NCI-H446 treated with DMSO at 0.1 percent for 48 hours (cell line): ENCODE results near the gene DGCR6L.
"Not testable (repeated sequence)": the region's sequence is repeated elsewhere in the genome, so short reads cannot be mapped to it uniquely, and the experiment has no call there.

Experiments
- DNase-seq: peaks from one replicate; lab custom pipeline; 2025; lab: John Stamatoyannopoulos, UW

Gene DGCR6L

DNA sequence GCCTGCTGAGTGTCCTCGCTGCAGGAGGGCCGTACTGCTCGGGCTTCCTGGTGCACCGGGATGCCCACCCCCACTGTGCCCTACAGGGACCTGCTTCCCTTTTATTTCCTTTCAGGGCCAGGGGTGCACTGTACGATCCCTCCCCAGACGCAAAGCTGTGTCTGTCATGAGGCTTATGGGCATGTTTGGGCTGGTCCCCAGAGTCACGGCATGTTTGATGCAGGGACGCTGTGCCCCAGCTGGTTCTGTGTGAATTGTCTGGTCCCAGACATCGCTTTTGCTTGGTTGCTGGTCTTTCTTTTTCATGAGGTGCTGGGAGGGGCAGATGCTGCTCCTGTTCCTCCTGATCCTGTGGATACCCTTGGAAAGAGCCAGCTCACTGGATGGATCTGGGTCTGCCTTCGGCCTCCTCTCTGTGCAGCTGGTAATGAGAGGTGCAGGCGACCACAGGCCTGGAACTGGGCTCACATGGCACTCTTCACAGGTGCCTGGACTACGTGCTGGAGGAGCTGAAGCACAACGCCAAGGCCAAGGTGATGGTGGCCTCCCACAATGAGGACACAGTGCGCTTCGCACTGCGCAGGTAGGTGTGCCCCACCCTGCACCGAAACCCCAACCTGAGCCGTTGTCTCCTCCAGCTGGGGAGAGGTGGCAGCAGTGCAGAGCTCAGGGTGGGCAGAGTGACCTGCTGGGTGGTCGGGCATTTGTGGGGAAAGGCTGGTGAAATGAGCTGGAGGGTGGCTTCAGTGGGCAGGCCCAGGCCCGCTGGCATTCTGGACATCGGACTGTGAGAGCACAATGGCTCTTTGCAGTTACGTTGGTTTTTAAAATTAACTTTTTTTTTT is 10.8 kb downstream of the DGCR6L start:
- DNase-seq = not testable (repeated sequence)

DNA sequence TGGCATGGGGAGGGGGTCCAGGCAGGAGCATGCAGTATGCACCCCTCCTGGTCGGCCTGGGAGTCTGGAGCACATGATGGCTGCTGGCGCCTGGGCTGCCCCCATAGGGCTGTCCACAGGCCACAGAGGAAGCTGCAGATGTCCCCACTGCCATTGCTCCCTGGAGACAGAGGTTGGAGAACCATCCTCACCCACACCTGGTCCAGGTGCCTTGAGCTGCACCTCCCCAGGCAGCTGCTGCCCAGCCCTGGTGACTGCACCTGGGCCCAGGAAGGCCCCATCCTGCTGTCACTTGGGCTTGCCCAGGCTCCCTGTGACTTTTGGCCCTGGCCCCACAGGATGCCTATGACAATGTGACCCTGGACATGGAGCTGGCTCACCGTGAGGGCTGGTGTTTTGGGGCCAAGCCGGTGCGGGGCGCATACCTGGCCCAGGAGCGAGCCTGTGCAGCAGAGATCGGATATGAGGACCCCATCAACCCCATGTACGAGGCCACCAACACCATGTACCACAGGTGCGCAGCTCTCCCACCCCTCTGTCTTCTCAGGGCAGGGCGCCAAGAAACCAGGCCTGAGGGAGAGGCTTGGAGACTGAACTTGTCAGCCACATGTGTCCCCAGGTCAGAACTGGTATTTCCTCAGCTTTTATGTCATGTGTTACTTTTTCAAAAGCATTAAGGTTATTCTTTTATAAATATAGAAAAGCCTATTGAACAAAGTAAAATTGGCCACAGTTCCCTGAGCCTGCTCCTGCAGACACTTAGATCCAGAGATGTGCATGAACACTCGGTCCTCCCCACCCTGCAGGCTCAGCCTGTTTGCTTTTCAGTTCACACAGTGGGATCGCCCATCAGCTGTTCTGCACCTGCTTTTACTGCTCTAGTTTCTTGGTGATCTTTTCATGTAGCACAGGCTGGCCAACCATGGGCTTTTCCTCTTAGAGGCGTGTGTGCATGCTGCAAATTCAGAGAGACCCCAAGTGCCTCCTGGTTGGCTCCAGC is 12.1 kb downstream of the DGCR6L start:
- not testable (repeated sequence) for DNase-seq

GRCh38 chr22:20306646-20307447 is 13.0 kb downstream of the DGCR6L start:
- DNase-seq = not testable (repeated sequence)

- DNase-seq = no peak
These were observed 13.8 kb downstream of the DGCR6L start for GRCh38 chr22:20305894-20306645.

GRCh38 chr22:20305230-20305893 is 14.5 kb downstream of the DGCR6L start:
- not testable (repeated sequence) for DNase-seq

GRCh38 chr22:20304646-20305045 is 15.2 kb downstream of the DGCR6L start:
- DNase-seq = no peak

- not testable (repeated sequence) for DNase-seq
These were observed 16.7 kb downstream of the DGCR6L start for GRCh38 chr22:20303229-20303534.

GRCh38 chr22:20302438-20303228 is 17.2 kb downstream of the DGCR6L start:
- no peak for DNase-seq

GRCh38 chr22:20299746-20300136 is 20.1 kb downstream of the DGCR6L start:
- no peak for DNase-seq

- peak; percentile 64 for DNase-seq
These were observed 20.8 kb downstream of the DGCR6L start for GRCh38 chr22:20298803-20299745.

GRCh38 chr22:20298110-20298802 is 21.6 kb downstream of the DGCR6L start:
- no peak for DNase-seq

DNA sequence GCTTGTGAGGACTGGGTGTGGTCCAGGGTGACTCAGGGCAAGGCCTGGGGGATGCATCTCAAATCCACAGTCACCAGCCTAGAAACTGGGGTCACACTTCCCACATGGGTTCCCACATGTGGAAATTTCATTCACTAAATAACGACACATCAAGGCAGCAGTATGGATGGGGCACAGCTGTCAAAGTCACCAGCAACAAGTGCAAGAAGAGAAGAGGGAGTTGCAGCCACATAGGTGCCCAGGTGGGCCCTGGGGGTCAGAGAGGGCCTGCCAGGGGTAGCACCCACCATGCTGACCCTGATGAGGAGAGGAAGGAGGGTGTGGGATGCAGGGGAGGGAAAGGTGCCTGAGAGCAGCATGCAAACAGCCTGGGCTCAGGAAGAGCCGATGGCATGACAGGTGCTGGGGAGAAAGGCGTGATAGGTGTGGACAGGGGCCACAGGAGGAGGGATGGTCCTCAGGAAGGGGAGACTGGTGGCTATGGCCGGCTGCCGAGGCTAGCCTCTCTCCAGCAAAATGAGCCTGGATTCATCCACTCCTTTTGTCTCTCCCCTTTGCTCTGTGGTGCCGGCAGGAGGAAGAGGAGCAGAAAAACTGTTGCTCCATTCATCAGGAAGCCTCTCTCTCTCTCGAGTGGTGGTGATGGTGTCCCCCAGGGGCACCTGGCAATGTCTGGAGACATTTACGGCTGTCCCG is 22.3 kb downstream of the DGCR6L start:
- no peak for DNase-seq

- no peak for DNase-seq
These were observed 23.3 kb downstream of the DGCR6L start for GRCh38 chr22:20296598-20296997.

DNA sequence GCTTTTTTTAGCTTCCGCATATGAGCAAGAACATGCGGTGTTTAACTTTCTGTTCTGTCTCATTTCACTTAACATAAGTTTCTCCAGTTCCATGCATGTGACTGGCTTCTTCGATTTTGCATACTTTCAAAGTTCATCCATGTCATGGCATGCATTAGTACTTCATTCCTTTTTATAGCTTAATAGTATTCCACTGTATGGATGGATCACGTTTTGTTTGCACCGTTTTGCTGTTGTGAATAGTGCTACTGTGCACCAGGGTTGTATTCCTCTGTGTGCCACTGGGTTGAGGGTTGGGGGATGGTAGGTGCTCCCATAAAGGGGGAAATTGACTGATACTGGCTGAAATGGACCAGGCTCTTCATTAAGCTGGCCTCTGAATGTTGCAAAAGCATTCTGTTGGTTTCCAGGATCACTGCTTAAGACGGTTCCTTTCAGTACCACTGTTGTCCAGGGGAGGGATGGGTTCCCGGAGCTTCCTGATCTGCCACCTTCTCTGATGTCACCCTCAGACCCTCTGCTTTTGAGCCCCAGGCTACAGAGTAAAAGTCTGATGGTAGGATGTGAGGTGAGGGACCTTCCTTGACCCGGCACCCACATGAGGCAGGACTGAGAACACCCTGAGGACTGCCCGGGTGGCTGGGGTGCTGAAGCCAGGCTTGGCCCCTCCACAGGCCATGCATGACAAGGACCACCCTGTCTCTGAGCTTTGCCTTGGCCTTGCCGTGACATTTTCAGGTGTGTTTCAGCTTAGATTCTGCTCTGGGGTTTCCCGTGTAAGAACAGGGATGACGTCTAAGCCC is 24.4 kb downstream of the DGCR6L start:
- no peak for DNase-seq

GRCh38 chr22:20292673-20293232 is 27.1 kb downstream of the DGCR6L start:
- no peak for DNase-seq

DNA sequence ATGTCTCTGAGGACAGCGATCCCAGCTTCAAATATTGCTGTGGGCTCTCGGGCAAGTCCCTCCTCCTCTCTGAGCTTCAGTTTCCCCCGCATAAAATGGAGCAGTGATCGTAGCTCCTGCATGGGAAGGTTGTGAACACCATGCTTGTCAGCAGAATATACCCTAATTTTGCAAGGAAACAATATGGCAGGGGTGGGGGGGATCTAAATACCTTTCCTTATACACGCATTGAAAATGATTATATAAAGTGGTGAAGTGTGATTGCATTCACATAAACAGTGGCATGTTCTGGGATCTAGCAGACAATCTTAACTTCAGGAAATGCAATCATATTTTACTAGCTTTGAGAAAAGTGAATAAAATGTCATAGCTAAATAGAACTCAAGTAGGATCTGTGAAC is 27.8 kb downstream of the DGCR6L start:
- no peak for DNase-seq
